Thoracic aorta (tissue), 2 donors: ENCODE measurements around the gene NUP50. TPM values are rescaled to one million over a fixed set of nuclear protein-coding genes. Genes with fewer than 3 reads are reported as not detected.

ENCODE experiments used
- ATAC-seq: fragments of 150-250 bp; one replicate; pipeline ENCODE4 v1.8.0; 2017; ENCODE audit warnings: low read depth; ENCODE audit not compliant: insufficient number of reproducible peaks, low FRiP score
- DNase-seq: peaks from one replicate; pipeline ENCODE4 v3.0.0-alpha.2; 2020; ENCODE audit warnings: low spot score
- H3K27ac ChIP-seq, 2 donors: fragments of 200-600 bp; sonication (generic); 1 replicate in 1 of 2; 2 replicates in 1 of 2; pipeline ENCODE4 v1.5.1; 2016; ENCODE audit warnings: mild to moderate bottlenecking in 2 of 2, moderate library complexity in 2 of 2
- H3K27me3 ChIP-seq: fragments of 200-600 bp; sonication (generic); replicated peaks from 2 replicates; pipeline ENCODE4 v1.6.0; 2016; ENCODE audit warnings: mild to moderate bottlenecking; ENCODE audit not compliant: insufficient read depth
- H3K36me3 ChIP-seq: fragments of 200-600 bp; sonication (generic); one replicate; pipeline ENCODE4 v1.5.1; 2016
- H3K4me1 ChIP-seq, 2 donors: fragments of 200-600 bp; sonication (generic); 1 replicate in 1 of 2; 2 replicates in 1 of 2; pipeline versions ENCODE4 v1.5.1 to v1.6.0; 2016; ENCODE audit warnings: low read depth in 2 of 2, mild to moderate bottlenecking in 1 of 2; ENCODE audit not compliant: control insufficient read depth in 1 of 2
- H3K4me3 ChIP-seq: fragments of 200-600 bp; sonication (generic); 2 replicates; pipeline ENCODE4 v1.5.1; 2016; ENCODE audit warnings: mild to moderate bottlenecking
- H3K9me3 ChIP-seq: fragments of 200-600 bp; sonication (generic); 2 replicates; pipeline ENCODE4 v1.5.1; 2016
- total RNA-seq, 2 donors: library from RNA; depleted of rRNA; stranded (reverse); fragments of >200 nt; gene quantifications; one replicate each; pipeline versions ENCODE4 v1.1.0 to v1.2.3, GENCODE V29; 2016
- TF ChIP-seq, protein P1 (sequence below): fragments of 200-600 bp; sonication (generic); IDR thresholded peaks from one replicate; pipeline ENCODE4 v1.5.1; 2019; ENCODE audit warnings: antibody characterized with exemption

The NUP50 gene
- total RNA-seq, 2 donors from 2014 or later: 27.8 to 31.6 TPM

DNA sequence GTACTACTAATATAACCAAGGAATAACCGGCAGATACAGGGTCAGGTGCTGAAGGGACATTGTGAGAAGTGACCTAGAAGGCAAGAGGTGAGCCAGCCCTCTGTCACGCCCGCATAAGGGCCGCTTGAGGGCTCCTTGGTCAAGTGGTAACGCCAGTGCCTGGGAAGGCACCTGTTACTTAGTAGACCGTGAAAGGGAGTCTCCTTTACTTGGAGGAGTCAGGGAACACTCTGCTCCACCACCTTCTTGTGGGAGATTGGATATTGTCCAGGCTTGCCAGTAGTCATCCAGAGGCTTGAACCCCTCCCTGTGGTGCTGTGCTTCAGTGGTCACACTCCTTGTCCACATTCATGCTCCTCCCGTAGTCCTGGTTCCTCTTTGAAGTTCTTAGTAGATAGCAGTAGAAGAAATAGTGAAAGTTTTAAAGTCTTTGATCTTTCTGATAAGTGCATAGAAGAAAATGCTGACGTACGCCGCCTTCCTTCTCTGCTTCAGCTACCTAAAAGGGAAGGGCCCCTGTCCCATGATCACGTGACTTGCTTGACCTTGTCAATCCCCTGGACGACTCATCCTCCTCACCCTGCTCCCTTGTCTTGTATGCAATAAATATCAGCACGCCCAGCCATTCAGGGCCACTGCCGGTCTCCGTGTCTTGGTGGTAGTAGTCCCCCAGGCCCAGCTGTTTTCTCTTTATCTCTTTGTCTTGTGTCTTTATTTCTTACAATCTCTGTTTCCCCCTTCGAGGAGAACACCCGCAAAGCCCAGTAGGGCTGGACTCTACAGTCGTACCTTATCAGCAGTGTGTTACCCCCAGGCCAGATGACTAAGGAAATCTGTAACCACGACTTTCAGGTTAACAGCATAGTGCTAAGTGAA, 6.1 kb downstream of the NUP50 start:
- peaks cover 26% of the 10 kb centered on the region for H3K36me3 ChIP-seq

DNA sequence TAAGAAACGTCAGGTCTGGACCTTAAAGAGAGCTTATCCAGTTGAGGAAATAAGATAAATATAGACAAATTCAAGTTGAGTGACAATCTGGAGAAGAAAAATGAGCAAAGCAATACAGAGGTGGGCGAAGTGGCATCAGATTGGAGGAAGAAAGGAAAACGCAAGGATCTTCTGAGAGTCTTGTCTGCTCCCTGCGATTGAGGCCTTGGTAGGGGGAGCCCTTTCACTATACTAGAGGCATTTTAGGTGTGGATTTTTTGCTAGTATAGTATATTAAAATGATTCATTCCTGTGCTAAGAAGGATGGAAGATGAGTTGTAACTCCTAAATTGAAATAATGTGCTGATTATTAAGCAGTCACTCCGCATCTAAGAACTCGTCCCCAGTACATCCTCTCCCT, 8.1 kb downstream of the NUP50 start:
- ATAC-seq: no peak
- H3K27me3 ChIP-seq: no peaks in the 10 kb centered on the region
- H3K27ac ChIP-seq: no peak overlapping the region
- no peak overlapping the region for H3K4me3 ChIP-seq
- TF ChIP-seq, protein P1, sequence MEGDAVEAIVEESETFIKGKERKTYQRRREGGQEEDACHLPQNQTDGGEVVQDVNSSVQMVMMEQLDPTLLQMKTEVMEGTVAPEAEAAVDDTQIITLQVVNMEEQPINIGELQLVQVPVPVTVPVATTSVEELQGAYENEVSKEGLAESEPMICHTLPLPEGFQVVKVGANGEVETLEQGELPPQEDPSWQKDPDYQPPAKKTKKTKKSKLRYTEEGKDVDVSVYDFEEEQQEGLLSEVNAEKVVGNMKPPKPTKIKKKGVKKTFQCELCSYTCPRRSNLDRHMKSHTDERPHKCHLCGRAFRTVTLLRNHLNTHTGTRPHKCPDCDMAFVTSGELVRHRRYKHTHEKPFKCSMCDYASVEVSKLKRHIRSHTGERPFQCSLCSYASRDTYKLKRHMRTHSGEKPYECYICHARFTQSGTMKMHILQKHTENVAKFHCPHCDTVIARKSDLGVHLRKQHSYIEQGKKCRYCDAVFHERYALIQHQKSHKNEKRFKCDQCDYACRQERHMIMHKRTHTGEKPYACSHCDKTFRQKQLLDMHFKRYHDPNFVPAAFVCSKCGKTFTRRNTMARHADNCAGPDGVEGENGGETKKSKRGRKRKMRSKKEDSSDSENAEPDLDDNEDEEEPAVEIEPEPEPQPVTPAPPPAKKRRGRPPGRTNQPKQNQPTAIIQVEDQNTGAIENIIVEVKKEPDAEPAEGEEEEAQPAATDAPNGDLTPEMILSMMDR: no peak
- H3K9me3 ChIP-seq: no peaks in the 10 kb centered on the region
- no peak for DNase-seq
- H3K4me1 ChIP-seq: peaks cover 0 to 2% of the 10 kb centered on the region in 2 donors
- peaks cover 37% of the 10 kb centered on the region for H3K36me3 ChIP-seq

More for the DNA sequence above, 6.1 kb downstream of the NUP50 start:
- Histone ChIP-seq H3K9me3 (no peaks in the 10 kb centered on the region), H3K27me3 (no peaks in the 10 kb centered on the region), H3K27ac (no peak overlapping the region), H3K4me3 (no peak overlapping the region), H3K4me1 (peaks cover 8 to 13% of the 10 kb centered on the region in 2 donors)
- ATAC-seq: no peak
- TF ChIP-seq, protein P1: no peak
- DNase-seq: no peak

DNA sequence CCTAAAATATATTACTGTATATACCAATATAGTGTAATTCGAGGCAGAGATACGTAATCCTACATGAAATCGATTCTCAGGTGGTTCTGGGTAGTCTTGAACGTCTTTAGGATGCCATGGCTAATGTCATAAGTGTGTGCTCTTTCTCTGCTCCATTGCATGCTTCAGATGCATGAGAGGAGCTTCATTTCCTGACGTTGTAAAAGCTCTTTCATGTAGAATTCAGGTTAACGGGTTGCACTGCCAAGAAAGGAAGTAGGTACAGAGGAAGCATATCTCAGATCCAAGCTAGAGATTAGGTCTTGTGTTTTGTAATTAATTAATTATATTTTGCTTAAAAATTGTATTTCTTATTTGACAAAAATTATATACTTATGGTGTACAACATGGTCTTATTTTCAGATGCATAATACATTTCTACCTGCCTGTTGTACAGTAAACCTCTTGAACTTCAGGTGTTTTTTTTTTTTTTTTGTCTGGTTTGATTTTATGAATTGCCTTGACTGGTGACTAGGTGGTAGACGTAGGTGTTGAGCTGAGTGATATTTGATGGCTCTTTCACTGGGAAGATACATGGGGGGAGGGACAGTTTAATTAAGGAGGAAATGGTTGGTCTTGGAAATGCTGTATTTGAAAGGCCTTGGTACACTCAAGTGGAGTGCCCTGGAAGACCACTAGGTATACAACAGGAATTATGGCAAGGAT, 9.3 kb downstream of the NUP50 start:
- Histone ChIP-seq H3K27ac (no peak overlapping the region), H3K4me1 (no peaks in the 10 kb centered on the region), H3K27me3 (no peaks in the 10 kb centered on the region), H3K9me3 (no peaks in the 10 kb centered on the region), H3K36me3 (peaks cover 37% of the 10 kb centered on the region), H3K4me3 (no peak overlapping the region)
- no peak for ATAC-seq
- TF ChIP-seq, protein P1: no peak
- DNase-seq: no peak

DNA sequence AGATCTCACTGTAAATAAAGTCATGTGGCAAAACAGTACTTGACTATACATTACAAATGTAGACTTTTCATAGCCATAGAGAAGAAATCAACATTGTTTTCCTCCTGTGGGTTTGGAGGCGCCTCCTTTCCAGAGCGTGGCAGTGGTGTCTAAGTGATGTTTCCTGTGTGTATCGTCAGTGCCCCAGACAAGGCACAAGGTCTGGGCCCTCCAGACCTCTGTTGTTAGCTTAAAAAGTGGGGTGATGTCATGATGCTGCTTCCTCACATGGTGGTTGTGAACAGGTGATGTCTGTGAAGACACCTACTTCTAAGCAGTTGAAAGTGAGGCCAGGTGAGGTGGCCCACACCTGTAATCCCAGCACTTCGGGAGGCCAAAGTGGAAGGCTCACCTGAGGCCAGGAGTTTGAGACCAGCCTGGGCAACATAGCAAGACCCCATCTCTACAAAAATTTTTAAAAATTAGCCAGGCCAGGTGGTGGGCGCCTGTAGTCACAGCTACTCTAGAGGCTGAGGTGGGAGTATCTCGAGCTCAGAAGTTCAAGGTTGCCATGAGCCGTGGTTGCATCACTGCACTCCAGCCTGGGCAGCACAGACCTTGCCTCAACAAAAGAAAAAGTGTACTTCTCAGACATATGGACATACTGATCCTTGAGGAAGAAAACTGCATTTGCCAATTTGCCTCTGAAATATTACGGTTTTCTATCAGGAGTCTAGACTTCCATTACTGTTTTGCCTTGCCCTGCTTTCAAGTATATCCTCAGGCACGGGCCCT, 15.7 kb downstream of the NUP50 start:
- no peak for DNase-seq

More for the DNA sequence above, 15.7 kb downstream of the NUP50 start:
- TF ChIP-seq, protein P1: no peak
- H3K27ac ChIP-seq: no peak overlapping the region
- no peaks in the 10 kb centered on the region for H3K9me3 ChIP-seq
- H3K4me1 ChIP-seq: no peaks in the 10 kb centered on the region
- ATAC-seq: no peak
- no peak overlapping the region for H3K4me3 ChIP-seq
- no peaks in the 10 kb centered on the region for H3K27me3 ChIP-seq
- peaks cover 30% of the 10 kb centered on the region for H3K36me3 ChIP-seq
